H1 (cell line): ENCODE results near the gene ARHGEF12. TPM values are rescaled to one million over a fixed set of nuclear protein-coding genes. Genes with fewer than 3 reads are reported as not detected.

Experiments
- CTCF ChIA-PET: fragments of 300-600 bp; sonication (Branson Sonifier 250); formaldehyde crosslinking; loops from one replicate; lab custom pipeline; 2021; ENCODE audit not compliant: partially characterized antibody; lab: Charles Lee
- POLR2A ChIA-PET: fragments of 300-600 bp; sonication (Branson Sonifier 250); formaldehyde crosslinking; loops from one replicate; lab custom pipeline; 2021; ENCODE audit warnings: inconsistent platforms; ENCODE audit not compliant: partially characterized antibody; lab: Charles Lee
- DNase-seq, 2 experiments: peaks; one replicate each; pipeline versions ENCODE4 v3.0.0 to v3.0.0-alpha.2; 2010 to 2022; ENCODE audit warnings: low spot score in 2 of 2, low read depth in 1 of 2, mixed read lengths in 1 of 2
- FAIRE-seq: peaks from 2 replicates; lab custom pipeline; 2011; peaks lifted over from hg19 to GRCh38; lab: Jason Lieb, UNC
- H2AFZ ChIP-seq: 2 replicates; pipeline ENCODE4 v1.8.1; 2012; ENCODE audit warnings: low read length, inconsistent platforms
- H2AK5ac ChIP-seq: 2 replicates; pipeline ENCODE4 v1.6.1; 2013; ENCODE audit warnings: low read depth, low read length
- H2BK120ac ChIP-seq: replicated peaks from 2 replicates; pipeline ENCODE3; 2013; ENCODE audit warnings: low read depth, low read length, inconsistent platforms
- H2BK12ac ChIP-seq: 2 replicates; pipeline ENCODE4 v1.6.1; 2013; ENCODE audit warnings: low read depth, low read length
- H2BK15ac ChIP-seq: 2 replicates; pipeline ENCODE4 v1.6.1; 2013; ENCODE audit warnings: low read length
- H2BK20ac ChIP-seq: 2 replicates; pipeline ENCODE4 v1.6.1; 2013; ENCODE audit warnings: low read length
- H2BK5ac ChIP-seq: 2 replicates; pipeline ENCODE4 v1.6.1; 2013; ENCODE audit warnings: low read depth, low read length
- H3K14ac ChIP-seq: 2 replicates; pipeline ENCODE4 v1.6.1; 2013; ENCODE audit warnings: inconsistent platforms; ENCODE audit not compliant: insufficient read length
- H3K18ac ChIP-seq: 2 replicates; pipeline ENCODE4 v1.6.1; 2013; ENCODE audit warnings: low read length; ENCODE audit errors: extremely low read depth
- H3K23ac ChIP-seq: 2 replicates; pipeline ENCODE4 v1.6.1; 2013; ENCODE audit warnings: inconsistent platforms; ENCODE audit not compliant: insufficient read length
- H3K23me2 ChIP-seq: 2 replicates; pipeline ENCODE4 v1.6.1; 2013; ENCODE audit warnings: low read depth, low read length
- H3K27ac ChIP-seq: 2 replicates; pipeline ENCODE4 v1.6.1; 2011; ENCODE audit warnings: low read depth, low read length, inconsistent platforms
- H3K27me3 ChIP-seq, 4 experiments: replicated peaks in 1 of 4; 1 replicate in 1 of 4; 2 replicates in 3 of 4; pipeline versions ENCODE4 v1.6.1 to v1.8.1; 2011 to 2013; ENCODE audit warnings: low read length in 3 of 4, mild to moderate bottlenecking in 3 of 4, inconsistent platforms in 2 of 4, mixed read lengths in 2 of 4, moderate library complexity in 1 of 4; ENCODE audit not compliant: control insufficient read depth in 3 of 4, insufficient read depth in 3 of 4; ENCODE audit errors: extremely low read depth in 1 of 4
- H3K36me3 ChIP-seq, 4 experiments: 2 replicates each; pipeline versions ENCODE4 v1.6.1 to v1.8.1; 2011 to 2013; ENCODE audit warnings: mild to moderate bottlenecking in 4 of 4, low read length in 3 of 4, moderate library complexity in 2 of 4, control low read depth in 1 of 4, inconsistent platforms in 1 of 4; ENCODE audit not compliant: insufficient read depth in 4 of 4, control insufficient read depth in 2 of 4
- H3K4ac ChIP-seq: replicated peaks from 2 replicates; pipeline ENCODE3; 2013; ENCODE audit warnings: low read length, low read depth, mixed read lengths, inconsistent platforms; ENCODE audit not compliant: insufficient read length
- H3K4me1 ChIP-seq, 4 experiments: replicated peaks in 1 of 4; 1 replicate in 1 of 4; 2 replicates in 3 of 4; pipeline versions ENCODE4 v1.6.1 to v1.8.1; 2011 to 2013; ENCODE audit warnings: low read length in 3 of 4, inconsistent platforms in 2 of 4, mixed read lengths in 1 of 4; ENCODE audit not compliant: insufficient read depth in 4 of 4, control insufficient read depth in 3 of 4
- H3K4me2 ChIP-seq, 2 experiments: 2 replicates each; pipeline versions ENCODE4 v1.6.1 to v1.8.1; 2011 to 2013; ENCODE audit warnings: low read depth in 2 of 2, low read length in 2 of 2, control low read depth in 1 of 2, inconsistent platforms in 1 of 2, mild to moderate bottlenecking in 1 of 2; ENCODE audit not compliant: insufficient read depth in 1 of 2
- H3K4me3 ChIP-seq, 4 experiments: fragments of 200-600, 300-600 bp in 1 of 4; sonication (generic), shearing (Covaris generic), sonication (Bioruptor Twin) in 1 of 4; 2 replicates each; pipeline versions ENCODE4 v1.5.1 to v1.8.1; 2011 to 2016; ENCODE audit warnings: low read length in 4 of 4, low read depth in 3 of 4, control low read depth in 2 of 4, inconsistent platforms in 2 of 4, mild to moderate bottlenecking in 2 of 4, mixed read lengths in 1 of 4, moderate library complexity in 1 of 4; ENCODE audit not compliant: insufficient read depth in 2 of 4; ENCODE audit errors: extremely low read depth in 1 of 4
- H3K56ac ChIP-seq: replicated peaks from 2 replicates; pipeline ENCODE3; 2013; ENCODE audit warnings: low read depth, mild to moderate bottlenecking, mixed read lengths, low read length, inconsistent platforms; ENCODE audit not compliant: insufficient read length
- H3K79me1 ChIP-seq: 2 replicates; pipeline ENCODE4 v1.6.1; 2013; ENCODE audit warnings: low read depth, low read length, control low read depth
- H3K79me2 ChIP-seq, 2 experiments: 2 replicates each; pipeline versions ENCODE4 v1.6.1 to v1.8.1; 2012 to 2013; ENCODE audit warnings: low read length in 2 of 2, mild to moderate bottlenecking in 2 of 2, inconsistent platforms in 1 of 2; ENCODE audit not compliant: insufficient read depth in 2 of 2, control insufficient read depth in 1 of 2
- H3K9ac ChIP-seq, 4 experiments: replicated peaks in 1 of 4; 1 replicate in 1 of 4; 2 replicates in 3 of 4; pipeline versions ENCODE4 v1.6.1 to v1.8.1; 2011 to 2013; ENCODE audit warnings: low read depth in 3 of 4, low read length in 3 of 4, control low read depth in 2 of 4, mild to moderate bottlenecking in 2 of 4, moderate library complexity in 2 of 4, inconsistent platforms in 1 of 4; ENCODE audit errors: extremely low read depth in 1 of 4
- H3K9me3 ChIP-seq, 2 experiments: 2 replicates each; pipeline versions ENCODE4 v1.6.1 to v1.8.1; 2012 to 2013; ENCODE audit warnings: mild to moderate bottlenecking in 2 of 2, moderate library complexity in 2 of 2, control low read depth in 1 of 2, inconsistent platforms in 1 of 2, low read depth in 1 of 2, low read length in 1 of 2, mixed read lengths in 1 of 2; ENCODE audit not compliant: insufficient read depth in 2 of 2
- H4K20me1 ChIP-seq, 2 experiments: replicated peaks in 1 of 2; 2 replicates each; pipeline versions ENCODE3 to v1.8.1; 2011 to 2013; ENCODE audit warnings: inconsistent platforms in 2 of 2, low read length in 2 of 2, mild to moderate bottlenecking in 1 of 2; ENCODE audit not compliant: insufficient read depth in 2 of 2, control insufficient read depth in 1 of 2
- H4K5ac ChIP-seq: 2 replicates; pipeline ENCODE4 v1.6.1; 2013; ENCODE audit warnings: low read length, low read depth, mixed read lengths, inconsistent platforms; ENCODE audit not compliant: insufficient read length
- H4K8ac ChIP-seq: 2 replicates; pipeline ENCODE4 v1.8.0; 2013; ENCODE audit warnings: mild to moderate bottlenecking, moderate library complexity, low read length, inconsistent platforms; ENCODE audit not compliant: insufficient read depth; ENCODE audit errors: extremely low read depth
- H4K91ac ChIP-seq: replicated peaks from 2 replicates; pipeline ENCODE3; 2013; ENCODE audit warnings: low read length, mixed read lengths, inconsistent platforms; ENCODE audit not compliant: insufficient read length
- CTBP2 ChIP-seq: IDR thresholded peaks from 2 replicates; pipeline ENCODE4 v1.7.0; 2011; ENCODE audit warnings: borderline replicate concordance, mild to moderate bottlenecking, moderate library complexity, mixed read lengths, low read length; ENCODE audit not compliant: insufficient read depth, insufficient read length
- EP300 ChIP-seq, 2 experiments: IDR thresholded peaks; 1 replicate in 1 of 2; 2 replicates in 1 of 2; pipeline ENCODE4 v1.6.1; 2011 to 2012; ENCODE audit warnings: low read depth in 2 of 2, low read length in 2 of 2, mild to moderate bottlenecking in 2 of 2, borderline replicate concordance in 1 of 2, inconsistent platforms in 1 of 2, moderate library complexity in 1 of 2
- FOSL1 ChIP-seq: IDR thresholded peaks from 2 replicates; pipeline ENCODE4 v1.6.1; 2011; ENCODE audit warnings: mild to moderate bottlenecking, low read depth, low read length, moderate library complexity; ENCODE audit not compliant: insufficient read depth
- HDAC6 ChIP-seq: IDR thresholded peaks from one replicate; pipeline ENCODE4 v1.7.1; 2012; ENCODE audit warnings: low read depth, mild to moderate bottlenecking, inconsistent platforms, low read length, moderate library complexity
- POLR2A ChIP-seq, 2 experiments: IDR thresholded peaks; 1 replicate in 1 of 2; 2 replicates in 1 of 2; pipeline ENCODE4 v1.6.1; 2011; ENCODE audit warnings: low read depth in 2 of 2, low read length in 2 of 2, mild to moderate bottlenecking in 2 of 2; ENCODE audit errors: control extremely low read depth in 1 of 2
- RFX5 ChIP-seq: IDR thresholded peaks from 2 replicates; pipeline ENCODE4 v1.6.1; 2011; ENCODE audit warnings: low read depth, low read length, improper control_type of control experiment, borderline replicate concordance
- SIRT6 ChIP-seq: IDR thresholded peaks from one replicate; pipeline ENCODE4 v1.7.1; 2012; ENCODE audit warnings: low read length, inconsistent platforms
- SRF ChIP-seq: IDR thresholded peaks from 2 replicates; pipeline ENCODE4 v1.6.1; 2011; ENCODE audit warnings: mild to moderate bottlenecking, low read depth, low read length, moderate library complexity
- TAF1 ChIP-seq: IDR thresholded peaks from 2 replicates; pipeline ENCODE4 v1.6.1; 2011; ENCODE audit warnings: mild to moderate bottlenecking, low read depth, low read length
- TAF7 ChIP-seq: optimal IDR thresholded peaks from 2 replicates; pipeline ENCODE3; 2011; ENCODE audit warnings: low read depth, mild to moderate bottlenecking, inconsistent platforms, low read length, moderate library complexity, borderline replicate concordance
- TBP ChIP-seq: IDR thresholded peaks from 2 replicates; pipeline ENCODE4 v1.6.1; 2011; ENCODE audit warnings: low read depth, low read length, improper control_type of control experiment
- WGBS, 2 experiments: shearing (Covaris generic) in 1 of 2; methylation state at CpG; one replicate each; pipeline versions ENCODE4 v1.1.6 to v1.1.7; 2013 to 2015; ENCODE audit warnings: low lambda C conversion rate in 2 of 2, mixed read lengths in 2 of 2, inconsistent platforms in 1 of 2, low coverage in 1 of 2, missing lambda C conversion rate in 1 of 2; ENCODE audit not compliant: insufficient replicate concordance in 2 of 2, insufficient coverage in 1 of 2, insufficient read length in 1 of 2; ENCODE audit errors: extremely low coverage in 1 of 2, missing lambda C conversion rate in 1 of 2; 5-methylcytosine and 5-hydroxymethylcytosine counted together
- polyA plus RNA-seq, 7 experiments: library from polyadenylated mRNA; depleted of rRNA in 3 of 7; stranded (reverse) in 5 of 7; unstranded in 2 of 7; fragments of >200 nt in 5 of 7; fragments of 200-250 nt in 2 of 7; gene quantifications; 1 replicate in 5 of 7; 2 replicates in 1 of 7; 4 replicates in 1 of 7; pipeline versions ENCODE4 v1.2.1 to v1.2.3, GENCODE V29; 2011 to 2013; ENCODE audit warnings: missing spikeins in 2 of 7, mixed read lengths in 2 of 7
- total RNA-seq: library from RNA; stranded (reverse); fragmentation: NEBNext Ultra II Directional; extraction: Animal tissue kit (Norgen Biotek cat#: 25700); gene quantifications from 2 replicates; pipeline ENCODE4 v1.2.1, GENCODE V29; 2021
- TF ChIP-seq, protein P1 (sequence below): IDR thresholded peaks from 2 replicates; pipeline ENCODE4 v1.6.1; 2012; ENCODE audit warnings: inconsistent platforms

Gene ARHGEF12
- total and polyA plus RNA-seq, 2 of the 8 experiments (the other 6 are each of a cell fraction or from before 2014, with no cell fraction given) = 5.1 to 33.7 TPM

DNA sequence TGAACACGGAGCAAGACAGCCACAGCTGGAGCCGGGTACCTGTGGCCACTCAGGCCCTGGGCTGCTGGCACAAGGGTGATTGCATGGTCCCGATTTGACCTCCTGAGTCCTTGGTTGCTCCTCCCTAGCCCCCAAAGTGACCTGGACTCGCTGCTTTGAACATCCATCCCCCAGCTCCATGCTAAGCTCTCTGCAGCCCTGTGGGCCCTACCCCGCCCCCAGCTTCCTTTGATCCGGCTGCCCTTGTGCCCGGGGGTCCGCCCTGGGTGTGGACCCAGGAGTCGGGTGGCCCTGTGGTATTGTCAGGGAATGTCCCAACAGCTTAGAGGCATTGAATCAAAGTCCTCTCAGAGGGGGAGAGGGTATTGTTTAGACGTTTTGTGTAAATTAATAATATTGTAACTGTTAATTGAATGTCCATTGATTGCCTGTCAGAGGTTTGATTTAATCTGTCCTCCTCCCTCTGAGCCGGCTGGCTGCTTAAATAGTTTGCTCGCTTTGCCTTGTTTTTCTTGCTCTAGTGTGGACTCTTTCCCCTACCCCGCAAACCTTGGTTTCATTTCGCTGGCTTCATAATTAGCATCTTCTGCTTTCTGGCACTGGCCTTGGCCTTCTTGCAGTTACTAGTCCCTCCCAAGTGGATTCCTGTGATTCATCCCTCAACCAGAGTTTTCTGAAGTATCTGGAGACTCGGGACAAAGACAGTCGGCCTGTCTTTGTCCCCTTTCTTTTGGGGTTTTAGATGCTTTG is 196.0 kb downstream of the ARHGEF12 start:
- H2BK20ac ChIP-seq = no peak overlapping the region; the same call in 1 of the 2 replicates
- H3K36me3 ChIP-seq = no peaks in the 10 kb centered on the region
- DNase-seq (no peak), FAIRE-seq (no peak)
- H3K14ac ChIP-seq = no peak overlapping the region
- H3K23ac ChIP-seq = no peak overlapping the region
- H2BK120ac ChIP-seq = no peak overlapping the region
- no peak overlapping the region for H2BK5ac ChIP-seq
- POLR2A ChIA-PET = no interaction called here
- no peaks in the 10 kb centered on the region; a peak in 1 of 7 replicates for H3K27me3 ChIP-seq
- H3K79me2 ChIP-seq = no peaks in the 10 kb centered on the region
- H2AFZ ChIP-seq = no peak overlapping the region
- H3K9ac ChIP-seq = no peak overlapping the region
- peaks cover 0 to 3% (median 2%) of the 10 kb centered on the region in 4 experiments; a peak in 6 of 7 replicates for H3K4me1 ChIP-seq
- peaks cover 0 to 3% of the 10 kb centered on the region in 2 experiments; a peak in 1 of 4 replicates for H3K9me3 ChIP-seq
- H3K4me2 ChIP-seq = no peak overlapping the region; a peak in 1 of 4 replicates
- no peak overlapping the region for H3K4me3 ChIP-seq
- no peak overlapping the region for H3K4ac ChIP-seq
- CTCF ChIA-PET = interaction anchor here (0.6 to 2.4 kb wide), 6 partner anchors 8 to 1109 kb away, joined by 3 to 8 read pairs (median 6); partner anchors contain the start of gene THY1
- H4K91ac ChIP-seq = no peak overlapping the region
- H3K18ac ChIP-seq = no peak overlapping the region
- no peak overlapping the region for H4K8ac ChIP-seq
- H3K23me2 ChIP-seq = no peaks in the 10 kb centered on the region; the same call in 1 of the 2 replicates
- H2AK5ac ChIP-seq = peak overlapping the region; percentile 24; the same call in 1 of the 2 replicates
- 86% methylated on average over 16 of the region's 16 CpGs; no CpG with 5 or more reads in 1 of the 2 experiments for WGBS, 2 experiments
- H2BK15ac ChIP-seq = no peak overlapping the region
- H4K5ac ChIP-seq = no peak overlapping the region
- no peak overlapping the region for H3K56ac ChIP-seq
- H3K27ac ChIP-seq = no peak overlapping the region
- no peaks in the 10 kb centered on the region for H3K79me1 ChIP-seq
- H2BK12ac ChIP-seq = 0 out of 2 replicates have a peak overlapping the region, but pooled peaks have one; percentile 39
- H4K20me1 ChIP-seq = no peaks in the 10 kb centered on the region
- TF ChIP-seq EP300 (IDR thresholded peaks at IDR 0.05; ENCODE audit: borderline replicate concordance in 1 of 2, low read depth in 2 of 2, low read length in 2 of 2) (no peak), TAF1 (no peak), FOSL1 (no peak), RFX5 (no peak), HDAC6 (no peak), POLR2A (IDR thresholded peaks at IDR 0.05; ENCODE audit: control extremely low read depth in 1 of 2, low read depth in 2 of 2, low read length in 2 of 2) (no peak), TAF7 (no peak), TBP (no peak), SIRT6 (no peak), SRF (no peak), CTBP2 (no peak)
- TF ChIP-seq, protein P1, sequence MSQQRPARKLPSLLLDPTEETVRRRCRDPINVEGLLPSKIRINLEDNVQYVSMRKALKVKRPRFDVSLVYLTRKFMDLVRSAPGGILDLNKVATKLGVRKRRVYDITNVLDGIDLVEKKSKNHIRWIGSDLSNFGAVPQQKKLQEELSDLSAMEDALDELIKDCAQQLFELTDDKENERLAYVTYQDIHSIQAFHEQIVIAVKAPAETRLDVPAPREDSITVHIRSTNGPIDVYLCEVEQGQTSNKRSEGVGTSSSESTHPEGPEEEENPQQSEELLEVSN = no peak
